Suprapubic skin (tissue), 4 donors: ENCODE results near the gene KANSL1. TPM values are rescaled to one million over a fixed set of nuclear protein-coding genes. Genes with fewer than 3 reads are reported as not detected.

ENCODE experiments used
- DNase-seq, 2 donors: peaks; one replicate each; pipeline ENCODE4 v3.0.0-alpha.2; 2019; ENCODE audit warnings: low spot score in 2 of 2
- H3K27ac ChIP-seq: fragments of 200-600 bp; sonication (generic); one replicate; pipeline ENCODE4 v1.5.1; 2019
- H3K27me3 ChIP-seq: fragments of 200-600 bp; sonication (generic); one replicate; pipeline ENCODE4 v1.5.1; 2019
- H3K36me3 ChIP-seq: fragments of 200-600 bp; sonication (generic); one replicate; pipeline ENCODE4 v1.5.1; 2019
- H3K4me1 ChIP-seq: fragments of 200-600 bp; sonication (generic); one replicate; pipeline ENCODE4 v1.5.1; 2019
- H3K4me3 ChIP-seq: fragments of 200-600 bp; sonication (generic); one replicate; pipeline ENCODE4 v1.5.1; 2019; ENCODE audit warnings: mild to moderate bottlenecking
- H3K9me3 ChIP-seq: fragments of 200-600 bp; sonication (generic); one replicate; pipeline ENCODE4 v1.5.1; 2019
- CTCF ChIP-seq, 2 donors: fragments of 200-600 bp in 1 of 2; fragments of 450-650 bp in 1 of 2; sonication (generic) in 1 of 2; IDR thresholded peaks; one replicate each; pipeline ENCODE4 v1.5.1; 2016 to 2019; ENCODE audit warnings: antibody characterized with exemption in 2 of 2, mild to moderate bottlenecking in 1 of 2, moderate library complexity in 1 of 2
- EP300 ChIP-seq: sonication (generic); formaldehyde crosslinking; IDR thresholded peaks from one replicate; pipeline ENCODE4 v1.6.1; 2017; ENCODE audit warnings: antibody characterized with exemption
- POLR2A ChIP-seq, 2 donors: fragments of 450-650 bp; IDR thresholded peaks; one replicate each; pipeline ENCODE4 v1.6.1; 2017; ENCODE audit warnings: antibody characterized with exemption in 2 of 2, mild to moderate bottlenecking in 2 of 2, moderate library complexity in 2 of 2
- POLR2AphosphoS5 ChIP-seq, 3 donors: sonication (generic); formaldehyde crosslinking; IDR thresholded peaks; one replicate each; pipeline ENCODE4 v1.6.1; 2017; ENCODE audit warnings: antibody characterized with exemption in 3 of 3
- WGBS: methylation state at CpG from one replicate; pipeline ENCODE4 v1.1.5; 2018; 5-methylcytosine and 5-hydroxymethylcytosine counted together
- total RNA-seq, 4 donors: library from RNA; depleted of rRNA; stranded (reverse); fragments of >200 nt; gene quantifications; one replicate each; pipeline ENCODE4 v1.1.0, GENCODE V29; 2016

Gene KANSL1
- total RNA-seq, 4 donors from 2014 or later = 68.2 to 187 (median 79.0) TPM

GRCh38 chr17:46199379-46199778 lies 6.2 kb upstream of the KANSL1 start:
- H3K4me1 ChIP-seq = peaks cover 10% of the 10 kb centered on the region
- H3K9me3 ChIP-seq = no peaks in the 10 kb centered on the region
- no peak overlapping the region for H3K27ac ChIP-seq
- no peaks in the 10 kb centered on the region for H3K36me3 ChIP-seq
- DNase-seq = no peak
- TF ChIP-seq CTCF (IDR thresholded peaks at IDR 0.05) = no peak
- no peak for TF ChIP-seq EP300
- no peak for TF ChIP-seq POLR2AphosphoS5 (IDR thresholded peaks at IDR 0.05)
- no peak for TF ChIP-seq POLR2A (IDR thresholded peaks at IDR 0.05)
- no peaks in the 10 kb centered on the region for H3K27me3 ChIP-seq
- no peak overlapping the region for H3K4me3 ChIP-seq

GRCh38 chr17:46198233-46198632 lies 5.0 kb upstream of the KANSL1 start:
- peaks cover 13% of the 10 kb centered on the region for H3K4me1 ChIP-seq
- H3K36me3 ChIP-seq = no peaks in the 10 kb centered on the region
- no peak overlapping the region for H3K4me3 ChIP-seq
- peak in 1 of 2 donors; percentile 50 for DNase-seq
- no peaks in the 10 kb centered on the region for H3K27me3 ChIP-seq
- H3K27ac ChIP-seq = no peak overlapping the region
- 78% methylated on average over 1 of the region's 1 CpG for WGBS
- no peaks in the 10 kb centered on the region for H3K9me3 ChIP-seq
- TF ChIP-seq POLR2A (IDR thresholded peaks at IDR 0.05) = no peak
- no peak for TF ChIP-seq EP300
- TF ChIP-seq POLR2AphosphoS5 (IDR thresholded peaks at IDR 0.05) = no peak
- TF ChIP-seq CTCF (IDR thresholded peaks at IDR 0.05) = no peak

- Histone ChIP-seq H3K4me1 (peaks cover 13% of the 10 kb centered on the region), H3K36me3 (no peaks in the 10 kb centered on the region)
- 79% methylated on average over 6 of the region's 6 CpGs for WGBS
These were observed 4.3 kb upstream of the KANSL1 start for GRCh38 chr17:46197530-46197929.

GRCh38 chr17:46195939-46196716 lies 2.9 kb upstream of the KANSL1 start:
- Histone ChIP-seq H3K27ac (no peak overlapping the region), H3K4me1 (peaks cover 13% of the 10 kb centered on the region), H3K4me3 (no peak overlapping the region), H3K9me3 (no peaks in the 10 kb centered on the region), H3K27me3 (no peaks in the 10 kb centered on the region), H3K36me3 (no peaks in the 10 kb centered on the region)
- TF ChIP-seq POLR2AphosphoS5 (IDR thresholded peaks at IDR 0.05) = no peak
- TF ChIP-seq EP300 = no peak
- no peak for TF ChIP-seq POLR2A (IDR thresholded peaks at IDR 0.05)
- TF ChIP-seq CTCF (IDR thresholded peaks at IDR 0.05) = no peak
- peak in 1 of 2 donors; percentile 13 for DNase-seq
- WGBS = 92% methylated on average over 2 of the region's 2 CpGs

More at GRCh38 chr17:46197530-46197929, 4.3 kb upstream of the KANSL1 start:
- no peak for TF ChIP-seq CTCF (IDR thresholded peaks at IDR 0.05)
- TF ChIP-seq POLR2A (IDR thresholded peaks at IDR 0.05) = no peak
- TF ChIP-seq EP300 = no peak
- no peak for TF ChIP-seq POLR2AphosphoS5 (IDR thresholded peaks at IDR 0.05)
- no peak overlapping the region for H3K27ac ChIP-seq
- no peaks in the 10 kb centered on the region for H3K9me3 ChIP-seq
- no peaks in the 10 kb centered on the region for H3K27me3 ChIP-seq
- DNase-seq = peak in 1 of 2 donors; percentile 15
- H3K4me3 ChIP-seq = no peak overlapping the region

- H3K4me3 ChIP-seq = no peak overlapping the region
- no peak overlapping the region for H3K27ac ChIP-seq
- TF ChIP-seq CTCF (IDR thresholded peaks at IDR 0.05) = no peak
- no peak for TF ChIP-seq POLR2A (IDR thresholded peaks at IDR 0.05)
- no peak for TF ChIP-seq EP300
- no peak for TF ChIP-seq POLR2AphosphoS5 (IDR thresholded peaks at IDR 0.05)
- 72% methylated on average over 5 of the region's 5 CpGs for WGBS
- no peaks in the 10 kb centered on the region for H3K36me3 ChIP-seq
- no peaks in the 10 kb centered on the region for H3K9me3 ChIP-seq
- H3K4me1 ChIP-seq = peaks cover 21% of the 10 kb centered on the region
- H3K27me3 ChIP-seq = no peaks in the 10 kb centered on the region
- DNase-seq = no peak
These were observed 2.1 kb upstream of the KANSL1 start for GRCh38 chr17:46195217-46195855.
